ENCODE measurements around the gene ZNF77. TPM values are rescaled to one million over a fixed set of nuclear protein-coding genes. Genes with fewer than 3 reads are reported as not detected.

The ZNF77 gene
- total and polyA plus RNA-seq, 10 of the 15 experiments (the other 5 are each of a cell fraction or from before 2014, with no cell fraction given) = 1.9 to 4.7 (median 3.0) TPM

- no peaks in the 10 kb centered on the region for H3K79me2 ChIP-seq (ENCODE audit: control insufficient read depth, insufficient read depth, low read length)
- RAD21 ChIA-PET (ENCODE audit: unreplicated experiment) = interaction anchor here (0.7 to 1.8 kb wide), 7 partner anchors 80 to 255 kb away, joined by 3 to 10 read pairs (median 3); no protein-coding TSS in a partner anchor
- intact Hi-C loops (cut with micrococcal nuclease; ENCODE audit: unreplicated experiment) = loop anchor here (2.0 kb wide), 1 partner anchor 200 kb away; no protein-coding TSS in a partner anchor
- POLR2A ChIA-PET = interaction anchor here (0.7 kb wide), 1 partner anchor 197 kb away, joined by 3 read pairs; no protein-coding TSS in a partner anchor
- H3K27me3 ChIP-seq (replicated peaks in 1 of 2; ENCODE audit: control insufficient read depth in 2 of 2, insufficient read depth in 2 of 2, low read length in 1 of 2) = no peaks in the 10 kb centered on the region
- FAIRE-seq = no peak
- H3K9ac ChIP-seq (ENCODE audit: control insufficient read depth, insufficient read depth, low read length) = no peak overlapping the region
- H3K36me3 ChIP-seq (ENCODE audit: control insufficient read depth in 2 of 2, insufficient read depth in 2 of 2, low read length in 1 of 2) = no peaks in the 10 kb centered on the region
- no peak overlapping the region for H2AFZ ChIP-seq (ENCODE audit: control insufficient read depth, low read depth, low read length)
- peaks cover 4% of the 10 kb centered on the region; the same call in 1 of the 2 replicates for H3K4me1 ChIP-seq (ENCODE audit: control insufficient read depth, insufficient read depth, low read length)
- H3K27ac ChIP-seq (ENCODE audit: control insufficient read depth, insufficient read depth) = no peak overlapping the region
- SMC1A ChIA-PET (ENCODE audit: uncharacterized antibody, unreplicated experiment) = interaction anchor here (1.2 to 2.6 kb wide), 3 partner anchors 112 to 165 kb away, joined by 3 to 9 read pairs (median 5); no protein-coding TSS in a partner anchor
- CTCF ChIA-PET = interaction anchor here (0.7 to 3.0 kb wide), 11 partner anchors 7 to 343 kb away, joined by 3 to 33 read pairs (median 4); no protein-coding TSS in a partner anchor
- no peak for ATAC-seq
- no TSS peak for BruUV-seq (replicated peaks)
- no peak overlapping the region for H3K4me3 ChIP-seq
- WGBS (ENCODE audit: insufficient coverage, insufficient replicate concordance, low lambda C conversion rate, missing lambda C conversion rate) = 52% methylated on average over 5 of the region's 5 CpGs
- in situ Hi-C loops (cut with MboI) = loop anchor here (5.0 kb wide), 1 partner anchor 139 kb away; no protein-coding TSS in a partner anchor
- no peak for DNase-seq (ENCODE audit: low read depth, low spot score)
- no peaks in the 10 kb centered on the region for H4K20me1 ChIP-seq (ENCODE audit: control insufficient read depth, insufficient read depth)
- no peaks in the 10 kb centered on the region for H3K9me3 ChIP-seq (replicated peaks; ENCODE audit: control insufficient read depth, insufficient read depth, low read length)
- no peak overlapping the region for H3K4me2 ChIP-seq (ENCODE audit: control insufficient read depth, insufficient read depth)
- TF ChIP-seq FOS (IDR thresholded peaks at IDR 0.05; ENCODE audit: borderline replicate concordance, extremely low read depth, insufficient read length) (no peak), FOXM1 (IDR thresholded peaks at IDR 0.05; ENCODE audit: low read depth, low read length) (no peak), ZNF687 (IDR thresholded peaks at IDR 0.05) (no peak), YBX1 (IDR thresholded peaks at IDR 0.05) (no peak), CBFB (IDR thresholded peaks at IDR 0.05; ENCODE audit: low read depth) (no peak), CREM (IDR thresholded peaks at IDR 0.05; ENCODE audit: low read depth) (no peak), BHLHE40 (IDR thresholded peaks at IDR 0.05; ENCODE audit: borderline replicate concordance in 1 of 2, low read depth in 2 of 2, low read length in 1 of 2) (no peak), ETV6 (conservative IDR thresholded peaks at IDR 0.05 in 1 of 2, IDR thresholded peaks at IDR 0.05 in 1 of 2; ENCODE audit: borderline replicate concordance in 1 of 2, low read depth in 1 of 2) (no peak)
- TF ChIP-seq, protein P1, sequence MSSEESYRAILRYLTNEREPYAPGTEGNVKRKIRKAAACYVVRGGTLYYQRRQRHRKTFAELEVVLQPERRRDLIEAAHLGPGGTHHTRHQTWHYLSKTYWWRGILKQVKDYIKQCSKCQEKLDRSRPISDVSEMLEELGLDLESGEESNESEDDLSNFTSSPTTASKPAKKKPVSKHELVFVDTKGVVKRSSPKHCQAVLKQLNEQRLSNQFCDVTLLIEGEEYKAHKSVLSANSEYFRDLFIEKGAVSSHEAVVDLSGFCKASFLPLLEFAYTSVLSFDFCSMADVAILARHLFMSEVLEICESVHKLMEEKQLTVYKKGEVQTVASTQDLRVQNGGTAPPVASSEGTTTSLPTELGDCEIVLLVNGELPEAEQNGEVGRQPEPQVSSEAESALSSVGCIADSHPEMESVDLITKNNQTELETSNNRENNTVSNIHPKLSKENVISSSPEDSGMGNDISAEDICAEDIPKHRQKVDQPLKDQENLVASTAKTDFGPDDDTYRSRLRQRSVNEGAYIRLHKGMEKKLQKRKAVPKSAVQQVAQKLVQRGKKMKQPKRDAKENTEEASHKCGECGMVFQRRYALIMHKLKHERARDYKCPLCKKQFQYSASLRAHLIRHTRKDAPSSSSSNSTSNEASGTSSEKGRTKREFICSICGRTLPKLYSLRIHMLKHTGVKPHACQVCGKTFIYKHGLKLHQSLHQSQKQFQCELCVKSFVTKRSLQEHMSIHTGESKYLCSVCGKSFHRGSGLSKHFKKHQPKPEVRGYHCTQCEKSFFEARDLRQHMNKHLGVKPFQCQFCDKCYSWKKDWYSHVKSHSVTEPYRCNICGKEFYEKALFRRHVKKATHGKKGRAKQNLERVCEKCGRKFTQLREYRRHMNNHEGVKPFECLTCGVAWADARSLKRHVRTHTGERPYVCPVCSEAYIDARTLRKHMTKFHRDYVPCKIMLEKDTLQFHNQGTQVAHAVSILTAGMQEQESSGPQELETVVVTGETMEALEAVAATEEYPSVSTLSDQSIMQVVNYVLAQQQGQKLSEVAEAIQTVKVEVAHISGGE (CRISPR knock-in tag; IDR thresholded peaks at IDR 0.05) = no peak
- TF ChIP-seq, protein P2, sequence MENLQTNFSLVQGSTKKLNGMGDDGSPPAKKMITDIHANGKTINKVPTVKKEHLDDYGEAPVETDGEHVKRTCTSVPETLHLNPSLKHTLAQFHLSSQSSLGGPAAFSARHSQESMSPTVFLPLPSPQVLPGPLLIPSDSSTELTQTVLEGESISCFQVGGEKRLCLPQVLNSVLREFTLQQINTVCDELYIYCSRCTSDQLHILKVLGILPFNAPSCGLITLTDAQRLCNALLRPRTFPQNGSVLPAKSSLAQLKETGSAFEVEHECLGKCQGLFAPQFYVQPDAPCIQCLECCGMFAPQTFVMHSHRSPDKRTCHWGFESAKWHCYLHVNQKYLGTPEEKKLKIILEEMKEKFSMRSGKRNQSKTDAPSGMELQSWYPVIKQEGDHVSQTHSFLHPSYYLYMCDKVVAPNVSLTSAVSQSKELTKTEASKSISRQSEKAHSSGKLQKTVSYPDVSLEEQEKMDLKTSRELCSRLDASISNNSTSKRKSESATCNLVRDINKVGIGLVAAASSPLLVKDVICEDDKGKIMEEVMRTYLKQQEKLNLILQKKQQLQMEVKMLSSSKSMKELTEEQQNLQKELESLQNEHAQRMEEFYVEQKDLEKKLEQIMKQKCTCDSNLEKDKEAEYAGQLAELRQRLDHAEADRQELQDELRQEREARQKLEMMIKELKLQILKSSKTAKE (IDR thresholded peaks at IDR 0.05; ENCODE audit: low read depth, poor library complexity, severe bottlenecking) = no peak
Measured at GRCh38 chr19:2963122-2963521, 18.4 kb upstream of the ZNF77 start.

All from GM12878 (cell line).